Activated CD8-positive, alpha-beta T cell treated with anti-CD3 and anti-CD28 coated beads, Interleukin-2, amount 10 ng/mL, durations not matched to agents 7 days and 5 days (primary cell): ENCODE measurements around the gene TUBB8. TPM values are rescaled to one million over a fixed set of nuclear protein-coding genes. Genes with fewer than 3 reads are reported as not detected.

Experiments
- ATAC-seq: fragments of 150-1000 bp; cut with Tn5 transposase; one replicate; pipeline ENCODE4 v1.10.0; 2021; ENCODE audit warnings: moderate library complexity
- CTCF ChIA-PET: fragments of 350-600 bp; sonication (Branson Sonifier 250); formaldehyde crosslinking; loops from one replicate; lab custom pipeline; 2021; ENCODE audit warnings: antibody characterized with exemption; lab: Charles Lee
- POLR2A ChIA-PET: fragments of 350-600 bp; sonication (Branson Sonifier 250); formaldehyde crosslinking; loops from one replicate; lab custom pipeline; 2021; ENCODE audit warnings: antibody characterized with exemption; lab: Charles Lee
- DNase-seq: peaks from one replicate; pipeline ENCODE4 v3.0.0-alpha.2; 2020
- H3K27ac Mint-ChIP-seq: one replicate; pipeline ENCODE4 v1.8.0; 2021; ENCODE audit warnings: mild to moderate bottlenecking, mixed read lengths
- H3K27me3 Mint-ChIP-seq: one replicate; pipeline ENCODE4 v1.8.0; 2021; ENCODE audit warnings: low read depth, mixed read lengths
- H3K36me3 Mint-ChIP-seq: one replicate; pipeline ENCODE4 v1.8.0; 2021; ENCODE audit warnings: low read depth, mixed read lengths
- H3K4me1 Mint-ChIP-seq: one replicate; pipeline ENCODE4 v1.8.0; 2021; ENCODE audit warnings: low read depth, mixed read lengths
- H3K4me3 Mint-ChIP-seq: one replicate; pipeline ENCODE4 v1.8.0; 2021; ENCODE audit warnings: mild to moderate bottlenecking, mixed read lengths
- H3K9me3 Mint-ChIP-seq: one replicate; pipeline ENCODE4 v1.8.0; 2022; ENCODE audit warnings: mixed read lengths; ENCODE audit not compliant: insufficient read depth
- total RNA-seq, 2 experiments: library from RNA; stranded (reverse); gene quantifications; one replicate each; pipeline ENCODE4 v1.2.3, GENCODE V29; 2021

TUBB8 gene
- not detected for total RNA-seq

GRCh38 chr10:48996-49395 lies at the start of gene TUBB8:
Gene TUBB8, minus strand, starts transcription at chr10:49296. Its CDS starts 58 bp downstream, at chr10:49238.
- no peak within 1 kb of the TSS for H3K27ac Mint-ChIP-seq
- ATAC-seq, result no peak
- no peak within 1 kb of the TSS for H3K4me3 Mint-ChIP-seq
- H3K27me3 Mint-ChIP-seq, result no peaks in the 10 kb centered on the region
- no peaks in the 10 kb centered on the region for H3K4me1 Mint-ChIP-seq
- H3K36me3 Mint-ChIP-seq, result no peaks in the 10 kb centered on the region
- POLR2A ChIA-PET, result no interaction called here
- no peak for DNase-seq
- H3K9me3 Mint-ChIP-seq, result no peaks in the 10 kb centered on the region
- CTCF ChIA-PET, result no interaction called here

- ChIA-PET POLR2A (no interaction called here), CTCF (no interaction called here)
- peaks cover 10% of the 10 kb centered on the region for H3K36me3 Mint-ChIP-seq
- no peak overlapping the region for H3K27ac Mint-ChIP-seq
- peaks cover 5% of the 10 kb centered on the region for H3K27me3 Mint-ChIP-seq
- no peak overlapping the region for H3K4me3 Mint-ChIP-seq
- peaks cover 17% of the 10 kb centered on the region for H3K9me3 Mint-ChIP-seq
- DNase-seq (no peak), ATAC-seq (no peak)
- H3K4me1 Mint-ChIP-seq, result no peaks in the 10 kb centered on the region
Observed at GRCh38 chr10:96466-96865, 47.4 kb upstream of the TUBB8 start.

GRCh38 chr10:95356-96115 lies 46.4 kb upstream of the TUBB8 start:
- ATAC-seq (no peak), DNase-seq (no peak)
- Mint-ChIP-seq H3K9me3 (peaks cover 17% of the 10 kb centered on the region), H3K36me3 (peaks cover 10% of the 10 kb centered on the region), H3K4me1 (no peaks in the 10 kb centered on the region), H3K27ac (no peak overlapping the region), H3K4me3 (no peak overlapping the region), H3K27me3 (peaks cover 5% of the 10 kb centered on the region)
- ChIA-PET POLR2A (no interaction called here), CTCF (no interaction called here)

- H3K4me3 Mint-ChIP-seq, result no peak overlapping the region
- H3K4me1 Mint-ChIP-seq, result no peaks in the 10 kb centered on the region
Observed at GRCh38 chr10:94613-95012, 45.5 kb upstream of the TUBB8 start.

GRCh38 chr10:92846-93245 lies 43.8 kb upstream of the TUBB8 start:
- POLR2A ChIA-PET, result no interaction called here
- Mint-ChIP-seq H3K4me3 (no peak overlapping the region), H3K27ac (no peak overlapping the region), H3K4me1 (peaks cover 6% of the 10 kb centered on the region), H3K9me3 (peaks cover 17% of the 10 kb centered on the region), H3K36me3 (peaks cover 10% of the 10 kb centered on the region), H3K27me3 (peaks cover 11% of the 10 kb centered on the region)
- ATAC-seq (no peak), DNase-seq (no peak)
- CTCF ChIA-PET, result no interaction called here

More at GRCh38 chr10:94613-95012, 45.5 kb upstream of the TUBB8 start:
- ChIA-PET POLR2A (no interaction called here), CTCF (no interaction called here)
- peaks cover 17% of the 10 kb centered on the region for H3K9me3 Mint-ChIP-seq
- no peak overlapping the region for H3K27ac Mint-ChIP-seq
- H3K27me3 Mint-ChIP-seq, result peaks cover 9% of the 10 kb centered on the region
- no peak for ATAC-seq
- no peak for DNase-seq
- peaks cover 10% of the 10 kb centered on the region for H3K36me3 Mint-ChIP-seq

- H3K4me1 Mint-ChIP-seq, result peaks cover 12% of the 10 kb centered on the region
- DNase-seq (no peak), ATAC-seq (no peak)
- H3K27ac Mint-ChIP-seq, result no peak overlapping the region
- ChIA-PET CTCF (no interaction called here), POLR2A (no interaction called here)
- H3K9me3 Mint-ChIP-seq, result peaks cover 15% of the 10 kb centered on the region
- peaks cover 11% of the 10 kb centered on the region for H3K27me3 Mint-ChIP-seq
- no peak overlapping the region for H3K4me3 Mint-ChIP-seq
- H3K36me3 Mint-ChIP-seq, result peaks cover 10% of the 10 kb centered on the region
Observed at GRCh38 chr10:92153-92552, 43.1 kb upstream of the TUBB8 start.

- no peak overlapping the region for H3K4me3 Mint-ChIP-seq
- peaks cover 11% of the 10 kb centered on the region for H3K9me3 Mint-ChIP-seq
- ATAC-seq (no peak), DNase-seq (peak; percentile 5)
- POLR2A ChIA-PET, result no interaction called here
- no peak overlapping the region for H3K27ac Mint-ChIP-seq
- H3K27me3 Mint-ChIP-seq, result peaks cover 11% of the 10 kb centered on the region
- CTCF ChIA-PET, result interaction anchor here (0.8 kb wide), 1 partner anchor 45 kb away, joined by 3 read pairs; no protein-coding TSS in a partner anchor
- peaks cover 15% of the 10 kb centered on the region for H3K4me1 Mint-ChIP-seq
- peaks cover 7% of the 10 kb centered on the region for H3K36me3 Mint-ChIP-seq
Observed at GRCh38 chr10:91313-91712, 42.2 kb upstream of the TUBB8 start.

- Mint-ChIP-seq H3K4me1 (peaks cover 15% of the 10 kb centered on the region), H3K36me3 (peaks cover 4% of the 10 kb centered on the region), H3K27me3 (peaks cover 11% of the 10 kb centered on the region), H3K27ac (no peak overlapping the region), H3K9me3 (peaks cover 6% of the 10 kb centered on the region), H3K4me3 (no peak overlapping the region)
- POLR2A ChIA-PET, result no interaction called here
- DNase-seq (no peak), ATAC-seq (no peak)
- CTCF ChIA-PET, result no interaction called here
Observed at GRCh38 chr10:90161-90560, 41.1 kb upstream of the TUBB8 start.

- no peaks in the 10 kb centered on the region for H3K36me3 Mint-ChIP-seq
- H3K9me3 Mint-ChIP-seq, result peaks cover 2% of the 10 kb centered on the region
- ChIA-PET CTCF (interaction anchor here (1.0 kb wide), 1 partner anchor 13 kb away, joined by 4 read pairs; no protein-coding TSS in a partner anchor), POLR2A (no interaction called here)
- H3K4me1 Mint-ChIP-seq, result peaks cover 15% of the 10 kb centered on the region
- DNase-seq, result peak; percentile 6
- no peak for ATAC-seq
- no peak overlapping the region for H3K4me3 Mint-ChIP-seq
- no peak overlapping the region for H3K27ac Mint-ChIP-seq
- H3K27me3 Mint-ChIP-seq, result peaks cover 6% of the 10 kb centered on the region
Observed at GRCh38 chr10:89248-89647, 40.2 kb upstream of the TUBB8 start.

- H3K27ac Mint-ChIP-seq, result no peak overlapping the region
- no peaks in the 10 kb centered on the region for H3K9me3 Mint-ChIP-seq
- peaks cover 15% of the 10 kb centered on the region for H3K4me1 Mint-ChIP-seq
- H3K4me3 Mint-ChIP-seq, result no peak overlapping the region
- H3K27me3 Mint-ChIP-seq, result peaks cover 6% of the 10 kb centered on the region
- no peaks in the 10 kb centered on the region for H3K36me3 Mint-ChIP-seq
- DNase-seq, result peak; percentile 21
- ChIA-PET CTCF (no interaction called here), POLR2A (no interaction called here)
- no peak for ATAC-seq
Observed at GRCh38 chr10:88253-88652, 39.2 kb upstream of the TUBB8 start.

- peak overlapping the region; percentile 34 for H3K27ac Mint-ChIP-seq
- H3K36me3 Mint-ChIP-seq, result no peaks in the 10 kb centered on the region
- DNase-seq (peak; percentile 31), ATAC-seq (peak; percentile 42)
- H3K9me3 Mint-ChIP-seq, result no peaks in the 10 kb centered on the region
- ChIA-PET POLR2A (no interaction called here), CTCF (interaction anchor here (1.8 kb wide), 1 partner anchor 13 kb away, joined by 5 read pairs; no protein-coding TSS in a partner anchor)
- no peak overlapping the region for H3K4me3 Mint-ChIP-seq
- H3K4me1 Mint-ChIP-seq, result peaks cover 15% of the 10 kb centered on the region
- peaks cover 6% of the 10 kb centered on the region for H3K27me3 Mint-ChIP-seq
Observed at GRCh38 chr10:87177-88080, 38.3 kb upstream of the TUBB8 start.

GRCh38 chr10:86031-86430 lies 36.9 kb upstream of the TUBB8 start:
- DNase-seq, result no peak
- POLR2A ChIA-PET, result no interaction called here
- H3K27me3 Mint-ChIP-seq, result peaks cover 6% of the 10 kb centered on the region
- no peak overlapping the region for H3K27ac Mint-ChIP-seq
- no peaks in the 10 kb centered on the region for H3K9me3 Mint-ChIP-seq
- H3K36me3 Mint-ChIP-seq, result no peaks in the 10 kb centered on the region
- ATAC-seq, result no peak
- peaks cover 15% of the 10 kb centered on the region for H3K4me1 Mint-ChIP-seq
- no peak overlapping the region for H3K4me3 Mint-ChIP-seq
- CTCF ChIA-PET, result interaction anchor here (1.8 kb wide), 1 partner anchor 12 kb away, joined by 5 read pairs; no protein-coding TSS in a partner anchor
